Stimulated activated naive CD8-positive, alpha-beta T cell treated with anti-CD3 and anti-CD28 coated beads, Interleukin-15, amount 100 ng/mL, for 72 hours (primary cell): ENCODE data around the gene DPH5.

ENCODE experiments used
- ATAC-seq: fragments of 150-1000 bp; cut with Tn5 transposase; 2 replicates; pipeline ENCODE4 v1.10.0; 2021; ENCODE audit warnings: mild to moderate bottlenecking, moderate library complexity
- DNase-seq, 2 donors: peaks; one replicate each; pipeline ENCODE4 v3.0.0; 2021 to 2022
- H3K27ac Mint-ChIP-seq, 2 donors: one replicate each; pipeline ENCODE4 v1.8.0; 2022; ENCODE audit warnings: mild to moderate bottlenecking in 2 of 2, mixed read lengths in 2 of 2, moderate library complexity in 2 of 2
- H3K27me3 Mint-ChIP-seq: one replicate; pipeline ENCODE4 v1.8.0; 2022; ENCODE audit warnings: mixed read lengths
- H3K4me1 Mint-ChIP-seq: one replicate; pipeline ENCODE4 v1.8.0; 2022; ENCODE audit warnings: mild to moderate bottlenecking, mixed read lengths
- H3K4me3 Mint-ChIP-seq, 2 donors: one replicate each; pipeline ENCODE4 v1.8.0; 2022; ENCODE audit warnings: mild to moderate bottlenecking in 2 of 2, mixed read lengths in 2 of 2, moderate library complexity in 1 of 2
- H3K9me3 Mint-ChIP-seq, 2 donors: one replicate each; pipeline ENCODE4 v1.8.0; 2022; ENCODE audit warnings: mixed read lengths in 2 of 2

The DPH5 gene

GRCh38 chr1:101008229-101008834 is 17.3 kb downstream of the DPH5 start:
- no peak for DNase-seq
- Mint-ChIP-seq H3K27me3 (no peaks in the 10 kb centered on the region), H3K4me1 (peaks cover 66% of the 10 kb centered on the region), H3K27ac (no peak overlapping the region), H3K9me3 (peaks cover 10 to 16% of the 10 kb centered on the region in 2 donors), H3K4me3 (no peak overlapping the region)
- no peak for ATAC-seq

- no peak overlapping the region for H3K4me3 Mint-ChIP-seq
- H3K4me1 Mint-ChIP-seq: peaks cover 72% of the 10 kb centered on the region
- peak overlapping the region in 1 of 2 donors; percentile 97 for H3K27ac Mint-ChIP-seq
- H3K27me3 Mint-ChIP-seq: no peaks in the 10 kb centered on the region
- ATAC-seq (peak; percentile 78), DNase-seq (no peak)
- peaks cover 10 to 16% of the 10 kb centered on the region in 2 donors for H3K9me3 Mint-ChIP-seq
These were observed 19.0 kb downstream of the DPH5 start for GRCh38 chr1:101006553-101006952.

- H3K27me3 Mint-ChIP-seq: no peaks in the 10 kb centered on the region
- peak overlapping the region in 1 of 2 donors; percentile 97 for H3K27ac Mint-ChIP-seq
- peak; percentile 64 for ATAC-seq
- H3K4me3 Mint-ChIP-seq: peak overlapping the region; percentile 45 to 56
- H3K4me1 Mint-ChIP-seq: peaks cover 72% of the 10 kb centered on the region
- DNase-seq: peak in 1 of 2 donors; percentile 30
- peaks cover 10 to 16% of the 10 kb centered on the region in 2 donors for H3K9me3 Mint-ChIP-seq
These were observed 19.7 kb downstream of the DPH5 start for GRCh38 chr1:101005871-101006270.

- ATAC-seq (no peak), DNase-seq (no peak)
- peaks cover 65% of the 10 kb centered on the region for H3K4me1 Mint-ChIP-seq
- no peaks in the 10 kb centered on the region for H3K27me3 Mint-ChIP-seq
- peaks cover 10 to 16% of the 10 kb centered on the region in 2 donors for H3K9me3 Mint-ChIP-seq
- no peak overlapping the region for H3K27ac Mint-ChIP-seq
- H3K4me3 Mint-ChIP-seq: peak overlapping the region in 1 of 2 donors; percentile 62
These were observed 20.4 kb downstream of the DPH5 start for GRCh38 chr1:101005183-101005582.

- ATAC-seq (no peak), DNase-seq (no peak)
- peaks cover 60% of the 10 kb centered on the region for H3K4me1 Mint-ChIP-seq
- no peaks in the 10 kb centered on the region for H3K27me3 Mint-ChIP-seq
- H3K9me3 Mint-ChIP-seq: peaks cover 10 to 16% of the 10 kb centered on the region in 2 donors
- H3K27ac Mint-ChIP-seq: no peak overlapping the region
- no peak overlapping the region for H3K4me3 Mint-ChIP-seq
These were observed 20.9 kb downstream of the DPH5 start for GRCh38 chr1:101004670-101005069.

- Mint-ChIP-seq H3K27me3 (no peaks in the 10 kb centered on the region), H3K4me1 (peaks cover 55% of the 10 kb centered on the region), H3K27ac (no peak overlapping the region), H3K4me3 (no peak overlapping the region), H3K9me3 (peaks cover 10 to 16% of the 10 kb centered on the region in 2 donors)
- ATAC-seq: peak; percentile 34
- no peak for DNase-seq
These were observed 21.5 kb downstream of the DPH5 start for GRCh38 chr1:101004061-101004460.

GRCh38 chr1:101003012-101003650 is 22.5 kb downstream of the DPH5 start:
- H3K27me3 Mint-ChIP-seq: no peaks in the 10 kb centered on the region
- H3K4me3 Mint-ChIP-seq: no peak overlapping the region
- ATAC-seq: no peak
- DNase-seq: no peak
- peaks cover 10 to 11% of the 10 kb centered on the region in 2 donors for H3K9me3 Mint-ChIP-seq
- peaks cover 47% of the 10 kb centered on the region for H3K4me1 Mint-ChIP-seq
- no peak overlapping the region for H3K27ac Mint-ChIP-seq

GRCh38 chr1:101002551-101002950 is 23.0 kb downstream of the DPH5 start:
- H3K27ac Mint-ChIP-seq: peak overlapping the region in 1 of 2 donors; percentile 41
- peaks cover 42% of the 10 kb centered on the region for H3K4me1 Mint-ChIP-seq
- H3K27me3 Mint-ChIP-seq: no peaks in the 10 kb centered on the region
- no peak overlapping the region for H3K4me3 Mint-ChIP-seq
- peaks cover 10 to 11% of the 10 kb centered on the region in 2 donors for H3K9me3 Mint-ChIP-seq
- DNase-seq: no peak
- no peak for ATAC-seq

- DNase-seq: no peak
- no peak for ATAC-seq
- Mint-ChIP-seq H3K9me3 (peaks cover 1 to 2% of the 10 kb centered on the region in 2 donors), H3K27me3 (no peaks in the 10 kb centered on the region), H3K4me3 (no peak overlapping the region), H3K4me1 (peaks cover 32% of the 10 kb centered on the region), H3K27ac (no peak overlapping the region)
These were observed 25.3 kb downstream of the DPH5 start for GRCh38 chr1:101000131-101000873.

- Mint-ChIP-seq H3K4me1 (peaks cover 24% of the 10 kb centered on the region), H3K9me3 (no peaks in the 10 kb centered on the region), H3K4me3 (no peak overlapping the region), H3K27me3 (no peaks in the 10 kb centered on the region), H3K27ac (no peak overlapping the region)
- DNase-seq: no peak
- no peak for ATAC-seq
These were observed 27.2 kb downstream of the DPH5 start for GRCh38 chr1:100998426-100998825.

- Mint-ChIP-seq H3K4me1 (peaks cover 13% of the 10 kb centered on the region), H3K9me3 (no peaks in the 10 kb centered on the region), H3K4me3 (no peak overlapping the region), H3K27ac (no peak overlapping the region), H3K27me3 (no peaks in the 10 kb centered on the region)
- ATAC-seq: no peak
- no peak for DNase-seq
These were observed 30.2 kb downstream of the DPH5 start for GRCh38 chr1:100995198-100995988.

- Mint-ChIP-seq H3K9me3 (no peaks in the 10 kb centered on the region), H3K4me3 (no peak overlapping the region), H3K27ac (no peak overlapping the region), H3K27me3 (no peaks in the 10 kb centered on the region), H3K4me1 (peaks cover 7% of the 10 kb centered on the region)
- ATAC-seq: no peak
- no peak for DNase-seq
These were observed 36.1 kb downstream of the DPH5 start for GRCh38 chr1:100989306-100990077.

- no peaks in the 10 kb centered on the region for H3K27me3 Mint-ChIP-seq
- peaks cover 12% of the 10 kb centered on the region for H3K4me1 Mint-ChIP-seq
- peak; percentile 49 for ATAC-seq
- no peaks in the 10 kb centered on the region for H3K9me3 Mint-ChIP-seq
- no peak for DNase-seq
- no peak overlapping the region for H3K27ac Mint-ChIP-seq
- no peak overlapping the region for H3K4me3 Mint-ChIP-seq
These were observed 37.5 kb downstream of the DPH5 start for GRCh38 chr1:100988121-100988520.

GRCh38 chr1:100982793-100983192 is 42.8 kb downstream of the DPH5 start:
- ATAC-seq (no peak), DNase-seq (no peak)
- H3K27ac Mint-ChIP-seq: peak overlapping the region in 1 of 2 donors; percentile 13
- H3K4me3 Mint-ChIP-seq: no peak overlapping the region
- peaks cover 13% of the 10 kb centered on the region for H3K4me1 Mint-ChIP-seq
- no peaks in the 10 kb centered on the region for H3K27me3 Mint-ChIP-seq
- H3K9me3 Mint-ChIP-seq: peaks cover 0 to 8% of the 10 kb centered on the region in 2 donors

- no peak for ATAC-seq
- Mint-ChIP-seq H3K27me3 (no peaks in the 10 kb centered on the region), H3K4me3 (no peak overlapping the region), H3K9me3 (peaks cover 0 to 8% of the 10 kb centered on the region in 2 donors), H3K4me1 (peaks cover 17% of the 10 kb centered on the region), H3K27ac (no peak overlapping the region)
- no peak for DNase-seq
These were observed 46.0 kb downstream of the DPH5 start for GRCh38 chr1:100979631-100980030.
